BE2C (cell line): ENCODE measurements around the gene NCS1.

Experiments
- DNase-seq: peaks from one replicate; pipeline ENCODE4 v3.0.0-alpha.2; 2020
- H3K27me3 ChIP-seq: fragments of 250-450 bp; sonication (Bioruptor Pico); 2 replicates; pipeline ENCODE4 v1.5.1; 2020; ENCODE audit warnings: mild to moderate bottlenecking
- H3K36me3 ChIP-seq: fragments of 250-450 bp; sonication (Bioruptor Pico); 2 replicates; pipeline ENCODE4 v1.5.1; 2020; ENCODE audit warnings: mild to moderate bottlenecking
- H3K4me1 ChIP-seq: fragments of 250-450 bp; sonication (Bioruptor Pico); 2 replicates; pipeline ENCODE4 v1.5.1; 2020
- H3K4me3 ChIP-seq: 2 replicates; pipeline ENCODE4 v1.5.1; 2011; ENCODE audit warnings: low read depth, low read length
- H3K9me3 ChIP-seq: fragments of 250-450 bp; sonication (Bioruptor Pico); 2 replicates; pipeline ENCODE4 v1.5.1; 2020
- TF ChIP-seq, protein P1 (sequence below): IDR thresholded peaks from 2 replicates; pipeline ENCODE4 v1.5.1; 2012; ENCODE audit warnings: mild to moderate bottlenecking, low read depth, low read length

NCS1 gene

GRCh38 chr9:130138171-130138653 lies 34.0 kb upstream of the NCS1 start:
- Histone ChIP-seq H3K4me3 (no peak overlapping the region), H3K9me3 (no peaks in the 10 kb centered on the region), H3K4me1 (peaks cover 13% of the 10 kb centered on the region), H3K27me3 (no peaks in the 10 kb centered on the region), H3K36me3 (peaks cover 5% of the 10 kb centered on the region; the same call in 1 of the 2 replicates)
- TF ChIP-seq, protein P1, sequence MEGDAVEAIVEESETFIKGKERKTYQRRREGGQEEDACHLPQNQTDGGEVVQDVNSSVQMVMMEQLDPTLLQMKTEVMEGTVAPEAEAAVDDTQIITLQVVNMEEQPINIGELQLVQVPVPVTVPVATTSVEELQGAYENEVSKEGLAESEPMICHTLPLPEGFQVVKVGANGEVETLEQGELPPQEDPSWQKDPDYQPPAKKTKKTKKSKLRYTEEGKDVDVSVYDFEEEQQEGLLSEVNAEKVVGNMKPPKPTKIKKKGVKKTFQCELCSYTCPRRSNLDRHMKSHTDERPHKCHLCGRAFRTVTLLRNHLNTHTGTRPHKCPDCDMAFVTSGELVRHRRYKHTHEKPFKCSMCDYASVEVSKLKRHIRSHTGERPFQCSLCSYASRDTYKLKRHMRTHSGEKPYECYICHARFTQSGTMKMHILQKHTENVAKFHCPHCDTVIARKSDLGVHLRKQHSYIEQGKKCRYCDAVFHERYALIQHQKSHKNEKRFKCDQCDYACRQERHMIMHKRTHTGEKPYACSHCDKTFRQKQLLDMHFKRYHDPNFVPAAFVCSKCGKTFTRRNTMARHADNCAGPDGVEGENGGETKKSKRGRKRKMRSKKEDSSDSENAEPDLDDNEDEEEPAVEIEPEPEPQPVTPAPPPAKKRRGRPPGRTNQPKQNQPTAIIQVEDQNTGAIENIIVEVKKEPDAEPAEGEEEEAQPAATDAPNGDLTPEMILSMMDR: no peak
- no peak for DNase-seq

DNA sequence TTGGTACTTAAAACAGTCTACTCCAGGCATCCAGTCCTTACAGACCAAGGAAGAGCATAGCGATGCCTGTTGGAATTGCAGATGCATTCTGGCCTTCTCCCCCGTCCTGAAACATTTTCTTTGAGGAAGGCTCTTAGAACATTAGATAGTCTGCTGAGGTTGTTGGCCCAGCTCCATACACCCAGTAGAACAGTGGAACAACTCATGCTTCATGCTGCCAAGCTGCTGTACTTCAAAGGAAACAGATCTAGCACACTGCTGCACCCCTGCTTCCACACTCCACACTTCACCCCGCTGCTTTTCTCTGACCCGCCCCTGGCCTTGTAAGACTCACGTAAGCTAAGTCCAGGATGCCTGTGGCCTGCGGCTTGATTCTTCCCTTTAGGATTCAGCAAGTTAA lies 33.4 kb upstream of the NCS1 start:
- no peaks in the 10 kb centered on the region for H3K9me3 ChIP-seq
- no peak overlapping the region for H3K4me3 ChIP-seq
- peaks cover 13% of the 10 kb centered on the region for H3K4me1 ChIP-seq
- TF ChIP-seq, protein P1: no peak
- H3K27me3 ChIP-seq: no peaks in the 10 kb centered on the region
- no peak for DNase-seq
- peaks cover 5% of the 10 kb centered on the region; the same call in 1 of the 2 replicates for H3K36me3 ChIP-seq

DNA sequence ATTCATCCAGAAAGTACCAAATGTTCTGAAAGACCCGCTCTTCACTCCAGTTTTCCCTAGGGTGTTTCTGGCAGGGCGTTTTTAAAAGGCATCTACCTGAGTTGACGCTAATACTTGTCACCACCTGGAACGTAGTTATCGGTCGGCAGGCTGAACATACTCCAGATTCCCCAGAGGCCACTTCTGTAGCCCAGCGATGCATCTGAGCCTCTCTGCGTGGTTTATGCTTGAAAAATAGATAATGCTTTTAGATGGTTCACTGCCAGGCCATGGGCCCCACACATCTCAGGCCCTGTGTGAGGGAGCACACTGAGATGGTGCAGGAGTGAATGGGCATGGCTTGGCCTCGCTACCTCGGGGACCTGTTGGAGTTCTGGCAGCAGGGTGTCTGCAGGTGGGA lies 33.0 kb upstream of the NCS1 start:
- DNase-seq: no peak
- peaks cover 5% of the 10 kb centered on the region; the same call in 1 of the 2 replicates for H3K36me3 ChIP-seq
- H3K27me3 ChIP-seq: no peaks in the 10 kb centered on the region
- H3K4me1 ChIP-seq: peaks cover 13% of the 10 kb centered on the region
- H3K9me3 ChIP-seq: no peaks in the 10 kb centered on the region
- no peak overlapping the region for H3K4me3 ChIP-seq
- TF ChIP-seq, protein P1: no peak

- H3K4me1 ChIP-seq: peaks cover 13% of the 10 kb centered on the region
Measured at GRCh38 chr9:130140706-130141105, 31.5 kb upstream of the NCS1 start.

DNA sequence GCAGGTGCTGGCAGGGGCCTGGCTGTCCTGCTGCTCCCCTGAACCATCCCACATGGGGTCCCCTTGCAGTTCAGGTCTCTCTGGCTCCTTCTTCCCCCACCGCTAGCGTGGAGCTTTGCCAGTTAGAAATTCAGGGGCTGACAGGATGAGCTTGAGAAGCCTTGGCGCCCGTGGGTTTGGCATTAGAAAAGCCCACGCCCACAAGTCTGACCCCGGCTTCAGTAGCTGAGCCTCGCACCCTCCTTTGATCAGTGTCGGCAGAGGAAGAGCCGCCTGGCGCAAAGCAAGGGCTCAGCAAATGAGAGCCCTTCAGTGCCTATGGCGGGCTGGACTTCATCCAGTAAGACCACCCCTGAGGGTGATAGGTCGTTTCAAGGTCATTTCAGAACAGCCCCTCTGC lies 30.1 kb upstream of the NCS1 start:
- H3K27me3 ChIP-seq: no peaks in the 10 kb centered on the region
- H3K4me3 ChIP-seq: no peak overlapping the region
- DNase-seq: no peak
- TF ChIP-seq, protein P1: no peak
- peaks cover 13% of the 10 kb centered on the region for H3K4me1 ChIP-seq
- H3K36me3 ChIP-seq: 0 out of 2 replicates have a peak, but pooled peaks cover 2% of the 10 kb centered on the region
- H3K9me3 ChIP-seq: no peaks in the 10 kb centered on the region

More at GRCh38 chr9:130140706-130141105, 31.5 kb upstream of the NCS1 start:
- TF ChIP-seq, protein P1: no peak
- H3K9me3 ChIP-seq: no peaks in the 10 kb centered on the region
- H3K27me3 ChIP-seq: no peaks in the 10 kb centered on the region
- H3K4me3 ChIP-seq: no peak overlapping the region
- DNase-seq: no peak
- H3K36me3 ChIP-seq: peaks cover 5% of the 10 kb centered on the region; the same call in 1 of the 2 replicates

GRCh38 chr9:130142641-130143040 lies 29.6 kb upstream of the NCS1 start:
- Histone ChIP-seq H3K9me3 (no peaks in the 10 kb centered on the region), H3K27me3 (no peaks in the 10 kb centered on the region), H3K36me3 (no peaks in the 10 kb centered on the region), H3K4me3 (no peak overlapping the region), H3K4me1 (peaks cover 13% of the 10 kb centered on the region)
- TF ChIP-seq, protein P1: no peak
- DNase-seq: no peak
